SK-N-SH (cell line): ENCODE data around the gene SLAMF1.

Experiments used
- CHD2 ChIP-seq: fragments of 150-350 bp; IDR thresholded peaks from 2 replicates; pipeline ENCODE4 v1.6.1; 2018; ENCODE audit warnings: low read length; ENCODE audit not compliant: partially characterized antibody
- EP300 ChIP-seq, 2 experiments: IDR thresholded peaks; 2 replicates each; pipeline versions ENCODE4 v1.4.0 to v1.6.1; 2012; ENCODE audit warnings: borderline replicate concordance in 1 of 2, low read depth in 1 of 2, low read length in 1 of 2
- EZH2phosphoT487 ChIP-seq: fragments of 200-600 bp; sonication (generic); IDR thresholded peaks from 2 replicates; pipeline ENCODE4 v1.6.1; 2017; ENCODE audit warnings: low read depth, mixed run types, mild to moderate bottlenecking, antibody characterized with exemption, moderate library complexity, borderline replicate concordance
- JUND ChIP-seq: IDR thresholded peaks from 2 replicates; pipeline ENCODE4 v1.4.0; 2012
- NFIC ChIP-seq: IDR thresholded peaks from 2 replicates; pipeline ENCODE4 v1.4.0; 2012; ENCODE audit warnings: borderline replicate concordance
- POLR2AphosphoS5 ChIP-seq: IDR thresholded peaks from 2 replicates; pipeline ENCODE4 v1.6.1; 2012; ENCODE audit warnings: low read depth, low read length
- RAD21 ChIP-seq: IDR thresholded peaks from 2 replicates; pipeline ENCODE4 v1.6.1; 2012; ENCODE audit warnings: mild to moderate bottlenecking, low read length
- SMC3 ChIP-seq: IDR thresholded peaks from 2 replicates; pipeline ENCODE4 v1.6.1; 2012; ENCODE audit warnings: low read depth, low read length, improper control_type of control experiment
- YY1 ChIP-seq: IDR thresholded peaks from 2 replicates; pipeline ENCODE4 v1.4.0; 2012; ENCODE audit warnings: low read depth, mild to moderate bottlenecking
- TF ChIP-seq, protein P1 (sequence below): fragments of 200-600 bp; sonication (generic); IDR thresholded peaks from 2 replicates; pipeline ENCODE4 v1.6.1; 2017; ENCODE audit warnings: antibody characterized with exemption, mild to moderate bottlenecking, moderate library complexity
- TF ChIP-seq, protein P2 (sequence below): IDR thresholded peaks from 2 replicates; pipeline ENCODE4 v1.4.0; 2012; ENCODE audit warnings: low read depth, borderline replicate concordance
- TF ChIP-seq, protein P3 (sequence below): IDR thresholded peaks from 2 replicates; pipeline ENCODE4 v1.4.0; 2012; ENCODE audit warnings: low read depth, borderline replicate concordance
- TF ChIP-seq, protein P4 (sequence below): fragments of 150-350 bp; IDR thresholded peaks from 2 replicates; pipeline ENCODE4 v1.6.1; 2016; ENCODE audit warnings: mild to moderate bottlenecking, low read depth, low read length
- TF ChIP-seq, protein P5 (sequence below): IDR thresholded peaks from 2 replicates; pipeline ENCODE4 v1.6.1; 2012; ENCODE audit warnings: mild to moderate bottlenecking, low read depth, low read length, moderate library complexity

DNA sequence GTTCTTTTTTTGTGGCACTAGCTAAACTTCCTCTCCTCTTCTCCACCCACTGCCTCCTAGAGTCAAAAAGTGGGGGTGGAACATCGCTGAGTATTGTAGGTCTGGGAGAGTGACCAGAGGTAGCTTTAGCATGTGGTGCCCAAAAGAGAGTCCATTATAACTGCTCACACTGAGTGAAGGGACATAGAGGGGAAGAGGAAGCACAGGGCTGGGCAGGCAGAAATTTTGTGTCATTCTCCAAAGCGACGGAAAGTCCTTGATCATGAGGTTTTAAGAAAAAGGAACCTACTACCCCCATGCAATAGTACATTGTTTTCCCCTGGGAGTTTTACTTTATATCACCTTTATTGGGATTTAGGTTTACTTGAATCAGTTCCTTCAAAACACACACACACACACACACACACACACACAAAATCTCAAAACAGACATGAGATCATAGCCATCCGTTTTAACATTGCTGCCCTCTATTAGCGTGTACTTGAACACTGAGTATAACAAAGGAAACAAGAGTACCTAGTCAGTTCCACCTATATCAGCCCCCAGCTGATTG, 71.7 kb downstream of the SLAMF1 start:
- TF ChIP-seq YY1 (no peak), NFIC (no peak), EP300 (IDR thresholded peaks at IDR 0.05; ENCODE audit: borderline replicate concordance in 1 of 2, low read depth in 1 of 2, low read length in 1 of 2) (no peak), JUND (no peak), CHD2 (no peak), RAD21 (no peak), SMC3 (no peak), EZH2phosphoT487 (no peak), POLR2AphosphoS5 (no peak)
- TF ChIP-seq, protein P1, sequence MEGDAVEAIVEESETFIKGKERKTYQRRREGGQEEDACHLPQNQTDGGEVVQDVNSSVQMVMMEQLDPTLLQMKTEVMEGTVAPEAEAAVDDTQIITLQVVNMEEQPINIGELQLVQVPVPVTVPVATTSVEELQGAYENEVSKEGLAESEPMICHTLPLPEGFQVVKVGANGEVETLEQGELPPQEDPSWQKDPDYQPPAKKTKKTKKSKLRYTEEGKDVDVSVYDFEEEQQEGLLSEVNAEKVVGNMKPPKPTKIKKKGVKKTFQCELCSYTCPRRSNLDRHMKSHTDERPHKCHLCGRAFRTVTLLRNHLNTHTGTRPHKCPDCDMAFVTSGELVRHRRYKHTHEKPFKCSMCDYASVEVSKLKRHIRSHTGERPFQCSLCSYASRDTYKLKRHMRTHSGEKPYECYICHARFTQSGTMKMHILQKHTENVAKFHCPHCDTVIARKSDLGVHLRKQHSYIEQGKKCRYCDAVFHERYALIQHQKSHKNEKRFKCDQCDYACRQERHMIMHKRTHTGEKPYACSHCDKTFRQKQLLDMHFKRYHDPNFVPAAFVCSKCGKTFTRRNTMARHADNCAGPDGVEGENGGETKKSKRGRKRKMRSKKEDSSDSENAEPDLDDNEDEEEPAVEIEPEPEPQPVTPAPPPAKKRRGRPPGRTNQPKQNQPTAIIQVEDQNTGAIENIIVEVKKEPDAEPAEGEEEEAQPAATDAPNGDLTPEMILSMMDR: no peak
- TF ChIP-seq, protein P2, sequence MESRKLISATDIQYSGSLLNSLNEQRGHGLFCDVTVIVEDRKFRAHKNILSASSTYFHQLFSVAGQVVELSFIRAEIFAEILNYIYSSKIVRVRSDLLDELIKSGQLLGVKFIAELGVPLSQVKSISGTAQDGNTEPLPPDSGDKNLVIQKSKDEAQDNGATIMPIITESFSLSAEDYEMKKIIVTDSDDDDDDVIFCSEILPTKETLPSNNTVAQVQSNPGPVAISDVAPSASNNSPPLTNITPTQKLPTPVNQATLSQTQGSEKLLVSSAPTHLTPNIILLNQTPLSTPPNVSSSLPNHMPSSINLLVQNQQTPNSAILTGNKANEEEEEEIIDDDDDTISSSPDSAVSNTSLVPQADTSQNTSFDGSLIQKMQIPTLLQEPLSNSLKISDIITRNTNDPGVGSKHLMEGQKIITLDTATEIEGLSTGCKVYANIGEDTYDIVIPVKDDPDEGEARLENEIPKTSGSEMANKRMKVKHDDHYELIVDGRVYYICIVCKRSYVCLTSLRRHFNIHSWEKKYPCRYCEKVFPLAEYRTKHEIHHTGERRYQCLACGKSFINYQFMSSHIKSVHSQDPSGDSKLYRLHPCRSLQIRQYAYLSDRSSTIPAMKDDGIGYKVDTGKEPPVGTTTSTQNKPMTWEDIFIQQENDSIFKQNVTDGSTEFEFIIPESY: no peak
- TF ChIP-seq, protein P3, sequence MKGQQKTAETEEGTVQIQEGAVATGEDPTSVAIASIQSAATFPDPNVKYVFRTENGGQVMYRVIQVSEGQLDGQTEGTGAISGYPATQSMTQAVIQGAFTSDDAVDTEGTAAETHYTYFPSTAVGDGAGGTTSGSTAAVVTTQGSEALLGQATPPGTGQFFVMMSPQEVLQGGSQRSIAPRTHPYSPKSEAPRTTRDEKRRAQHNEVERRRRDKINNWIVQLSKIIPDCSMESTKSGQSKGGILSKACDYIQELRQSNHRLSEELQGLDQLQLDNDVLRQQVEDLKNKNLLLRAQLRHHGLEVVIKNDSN: no peak
- TF ChIP-seq, protein P4, sequence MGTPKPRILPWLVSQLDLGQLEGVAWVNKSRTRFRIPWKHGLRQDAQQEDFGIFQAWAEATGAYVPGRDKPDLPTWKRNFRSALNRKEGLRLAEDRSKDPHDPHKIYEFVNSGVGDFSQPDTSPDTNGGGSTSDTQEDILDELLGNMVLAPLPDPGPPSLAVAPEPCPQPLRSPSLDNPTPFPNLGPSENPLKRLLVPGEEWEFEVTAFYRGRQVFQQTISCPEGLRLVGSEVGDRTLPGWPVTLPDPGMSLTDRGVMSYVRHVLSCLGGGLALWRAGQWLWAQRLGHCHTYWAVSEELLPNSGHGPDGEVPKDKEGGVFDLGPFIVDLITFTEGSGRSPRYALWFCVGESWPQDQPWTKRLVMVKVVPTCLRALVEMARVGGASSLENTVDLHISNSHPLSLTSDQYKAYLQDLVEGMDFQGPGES: no peak
- TF ChIP-seq, protein P5, sequence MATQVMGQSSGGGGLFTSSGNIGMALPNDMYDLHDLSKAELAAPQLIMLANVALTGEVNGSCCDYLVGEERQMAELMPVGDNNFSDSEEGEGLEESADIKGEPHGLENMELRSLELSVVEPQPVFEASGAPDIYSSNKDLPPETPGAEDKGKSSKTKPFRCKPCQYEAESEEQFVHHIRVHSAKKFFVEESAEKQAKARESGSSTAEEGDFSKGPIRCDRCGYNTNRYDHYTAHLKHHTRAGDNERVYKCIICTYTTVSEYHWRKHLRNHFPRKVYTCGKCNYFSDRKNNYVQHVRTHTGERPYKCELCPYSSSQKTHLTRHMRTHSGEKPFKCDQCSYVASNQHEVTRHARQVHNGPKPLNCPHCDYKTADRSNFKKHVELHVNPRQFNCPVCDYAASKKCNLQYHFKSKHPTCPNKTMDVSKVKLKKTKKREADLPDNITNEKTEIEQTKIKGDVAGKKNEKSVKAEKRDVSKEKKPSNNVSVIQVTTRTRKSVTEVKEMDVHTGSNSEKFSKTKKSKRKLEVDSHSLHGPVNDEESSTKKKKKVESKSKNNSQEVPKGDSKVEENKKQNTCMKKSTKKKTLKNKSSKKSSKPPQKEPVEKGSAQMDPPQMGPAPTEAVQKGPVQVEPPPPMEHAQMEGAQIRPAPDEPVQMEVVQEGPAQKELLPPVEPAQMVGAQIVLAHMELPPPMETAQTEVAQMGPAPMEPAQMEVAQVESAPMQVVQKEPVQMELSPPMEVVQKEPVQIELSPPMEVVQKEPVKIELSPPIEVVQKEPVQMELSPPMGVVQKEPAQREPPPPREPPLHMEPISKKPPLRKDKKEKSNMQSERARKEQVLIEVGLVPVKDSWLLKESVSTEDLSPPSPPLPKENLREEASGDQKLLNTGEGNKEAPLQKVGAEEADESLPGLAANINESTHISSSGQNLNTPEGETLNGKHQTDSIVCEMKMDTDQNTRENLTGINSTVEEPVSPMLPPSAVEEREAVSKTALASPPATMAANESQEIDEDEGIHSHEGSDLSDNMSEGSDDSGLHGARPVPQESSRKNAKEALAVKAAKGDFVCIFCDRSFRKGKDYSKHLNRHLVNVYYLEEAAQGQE: no peak
